UCSD-AML1 (cell line): ENCODE results near the gene FUBP1.
A peak's percentile ranks its signal among the peaks of the same experiment; 100 is the strongest.
"Not testable (repeated sequence)": the region's sequence is repeated elsewhere in the genome, so short reads cannot be mapped to it uniquely, and the experiment has no call there.

ENCODE experiments used
- DNase-seq: peaks from one replicate; lab custom pipeline; 2025; ENCODE audit not compliant: unreplicated experiment; lab: John Stamatoyannopoulos, UW

The FUBP1 gene

GRCh38 chr1:77948841-77949424, 29.9 kb downstream of the FUBP1 start:
- DNase-seq, result no peak

- DNase-seq, result no peak
Observed at GRCh38 chr1:77945345-77945744, 33.5 kb downstream of the FUBP1 start.

- no peak for DNase-seq
Observed at GRCh38 chr1:77942400-77943140, 36.3 kb downstream of the FUBP1 start.

GRCh38 chr1:77940921-77941570, 37.8 kb downstream of the FUBP1 start:
- no peak for DNase-seq

- DNase-seq, result no peak
Observed at GRCh38 chr1:77938651-77939050, 40.2 kb downstream of the FUBP1 start.

- no peak for DNase-seq
Observed at GRCh38 chr1:77929806-77930205, 49.1 kb downstream of the FUBP1 start.

GRCh38 chr1:77927414-77927813, 51.5 kb downstream of the FUBP1 start:
- DNase-seq, result no peak

- no peak for DNase-seq
Observed at GRCh38 chr1:77926561-77927357, 52.1 kb downstream of the FUBP1 start.

GRCh38 chr1:77925956-77926355, 52.9 kb downstream of the FUBP1 start:
- DNase-seq, result no peak

GRCh38 chr1:77925518-77925917, 53.4 kb downstream of the FUBP1 start:
- no peak for DNase-seq

- not testable (repeated sequence) for DNase-seq
Observed at GRCh38 chr1:77918918-77919317, 60.0 kb downstream of the FUBP1 start.

- DNase-seq, result no peak
Observed at GRCh38 chr1:77910116-77910515, 68.8 kb downstream of the FUBP1 start.

GRCh38 chr1:77906624-77907023, 72.2 kb downstream of the FUBP1 start:
- DNase-seq, result no peak

GRCh38 chr1:77906019-77906545, 72.8 kb downstream of the FUBP1 start:
- DNase-seq, result no peak

GRCh38 chr1:77905603-77906002, 73.3 kb downstream of the FUBP1 start:
- DNase-seq, result no peak

- peak; percentile 12 for DNase-seq
Observed at GRCh38 chr1:77900687-77901293, 78.1 kb downstream of the FUBP1 start.

GRCh38 chr1:77899647-77900320, 79.1 kb downstream of the FUBP1 start:
- no peak for DNase-seq
